K562 (cell line): Measurements from ENCODE around the gene ZFR2. TPM values are rescaled to one million over a fixed set of nuclear protein-coding genes. Genes with fewer than 3 reads are reported as not detected.
A peak's percentile ranks its signal among the peaks of the same experiment; 100 is the strongest.

ENCODE experiments used
- ATF1 ChIP-seq, 2 experiments: fragments of 450-650 bp in 1 of 2; IDR thresholded peaks; 2 replicates each; pipeline ENCODE4 v1.6.1; 2016; ENCODE audit warnings: missing compliant biosample characterization in 1 of 2, missing genetic modification characterization in 1 of 2
- BCOR ChIP-seq: fragments of 450-650 bp; IDR thresholded peaks from 2 replicates; pipeline ENCODE4 v1.6.1; 2016
- CBFB ChIP-seq: sonication (generic); formaldehyde crosslinking; IDR thresholded peaks from 2 replicates; pipeline ENCODE4 v1.4.0; 2020; ENCODE audit warnings: mild to moderate bottlenecking, missing genetic modification reagents
- CCNT2 ChIP-seq: IDR thresholded peaks from 2 replicates; pipeline ENCODE4 v1.6.1; 2011; ENCODE audit warnings: borderline replicate concordance, low read depth, mild to moderate bottlenecking, moderate library complexity, mixed read lengths, low read length; ENCODE audit not compliant: insufficient read length; ENCODE audit errors: extremely low read depth
- CREB1 ChIP-seq, 2 experiments: sonication (generic) in 1 of 2; formaldehyde crosslinking in 1 of 2; IDR thresholded peaks; 2 replicates each; pipeline versions ENCODE4 v1.6.1 to v1.8.0; 2012 to 2022; ENCODE audit warnings: inconsistent platforms in 1 of 2, mild to moderate bottlenecking in 1 of 2, missing genetic modification reagents in 1 of 2, moderate library complexity in 1 of 2
- CSDE1 ChIP-seq, 2 experiments: fragments of 450-650 bp; IDR thresholded peaks; 2 replicates each; pipeline ENCODE4 v1.6.1; 2016; ENCODE audit warnings: mild to moderate bottlenecking in 1 of 2
- EP400 ChIP-seq: fragments of 450-650 bp; IDR thresholded peaks from 2 replicates; pipeline ENCODE4 v1.6.1; 2017; ENCODE audit warnings: antibody characterized with exemption, mild to moderate bottlenecking, moderate library complexity
- KDM1A ChIP-seq, 2 experiments: fragments of 450-650 bp; IDR thresholded peaks; 2 replicates each; pipeline ENCODE4 v1.6.1; 2016; ENCODE audit warnings: mild to moderate bottlenecking in 2 of 2
- MYC ChIP-seq, 2 experiments: fragments of 250-450 bp in 1 of 2; sonication (Bioruptor Pico) in 1 of 2; IDR thresholded peaks; 2 replicates each; pipeline versions ENCODE4 v1.5.1 to v1.6.1; 2012 to 2021; ENCODE audit warnings: low read depth in 2 of 2, borderline replicate concordance in 1 of 2, improper control_type of control experiment in 1 of 2, low read length in 1 of 2, mild to moderate bottlenecking in 1 of 2, moderate library complexity in 1 of 2
- NRF1 ChIP-seq, 2 experiments: fragments of 450-650 bp; IDR thresholded peaks in 1 of 2; conservative IDR thresholded peaks in 1 of 2; 2 replicates each; pipeline ENCODE4 v1.6.1; 2014; ENCODE audit warnings: mild to moderate bottlenecking in 2 of 2
- SAFB ChIP-seq: fragments of 200-400 bp; formaldehyde crosslinking; IDR thresholded peaks from 2 replicates; pipeline ENCODE4 v1.6.1; 2017; ENCODE audit warnings: low read depth, low read length, borderline replicate concordance
- TBP ChIP-seq: optimal IDR thresholded peaks from 2 replicates; pipeline ENCODE3; 2011; ENCODE audit warnings: low read depth, low read length, improper control_type of control experiment
- TEAD1 ChIP-seq, 2 experiments: fragments of 450-650 bp in 1 of 2; sonication (generic) in 1 of 2; formaldehyde crosslinking; IDR thresholded peaks; 2 replicates each; pipeline versions ENCODE4 v1.4.0 to v1.8.0; 2020 to 2022; ENCODE audit warnings: mild to moderate bottlenecking in 2 of 2, missing genetic modification reagents in 1 of 2
- ZBTB1 ChIP-seq: sonication (generic); formaldehyde crosslinking; IDR thresholded peaks from 2 replicates; pipeline ENCODE4 v1.8.1; 2023; ENCODE audit warnings: missing genetic modification reagents, low read depth, mild to moderate bottlenecking, borderline replicate concordance
- ZBTB17 ChIP-seq: fragments of 450-650 bp; formaldehyde crosslinking; IDR thresholded peaks from 2 replicates; pipeline ENCODE4 v1.4.0; 2020; ENCODE audit warnings: mild to moderate bottlenecking
- ZBTB8A ChIP-seq: fragments of 450-650 bp; IDR thresholded peaks from 2 replicates; pipeline ENCODE4 v1.6.1; 2018; ENCODE audit warnings: mild to moderate bottlenecking, moderate library complexity; ENCODE audit not compliant: partially characterized antibody
- polyA plus RNA-seq, 8 experiments: library from polyadenylated mRNA; depleted of rRNA in 4 of 8; stranded (reverse) in 5 of 8; unstranded in 3 of 8; fragments of >200 nt; fragmentation: Nextera tagmentation in 2 of 8; fragmentation: Illumina TruSeq in 1 of 8; extraction: Ambion mirVana in 2 of 8; extraction: Trizol in 1 of 8; gene quantifications; 2 replicates each; pipeline versions ENCODE4 v1.2.1 to v1.2.3, GENCODE V29; 2011 to 2014; ENCODE audit warnings: inconsistent platforms in 1 of 8, missing spikeins in 1 of 8
- total RNA-seq, 7 experiments: library from RNA; depleted of rRNA in 6 of 7; stranded (reverse); fragments of >200 nt in 6 of 7; fragmentation: Illumina TruSeq in 2 of 7; extraction: Trizol in 2 of 7; gene quantifications; 2 replicates each; pipeline versions ENCODE4 v1.2.1 to v1.2.3, GENCODE V29; 2011 to 2021; ENCODE audit warnings: low replicate concordance in 1 of 7
- TF ChIP-seq, protein P1 (sequence below), 3 experiments: IDR thresholded peaks in 2 of 3; conservative IDR thresholded peaks in 1 of 3; 2 replicates each; pipeline ENCODE4 v1.5.1; 2011 to 2012; ENCODE audit warnings: low read length in 3 of 3, mild to moderate bottlenecking in 3 of 3, control low read depth in 2 of 3, improper control_type of control experiment in 1 of 3, inconsistent platforms in 1 of 3, low read depth in 1 of 3, mixed read lengths in 1 of 3, moderate library complexity in 1 of 3; ENCODE audit not compliant: insufficient read depth in 2 of 3
- TF ChIP-seq, protein P2 (sequence below): sonication (generic); formaldehyde crosslinking; IDR thresholded peaks from 2 replicates; pipeline ENCODE4 v1.9.0; 2022; ENCODE audit warnings: mild to moderate bottlenecking, missing genetic modification reagents
- TF ChIP-seq, protein P3 (sequence below), 2 experiments: fragments of 450-650 bp; conservative IDR thresholded peaks; 2 replicates each; pipeline ENCODE4 v1.6.1; 2017; ENCODE audit warnings: mild to moderate bottlenecking in 2 of 2, moderate library complexity in 2 of 2
- TF ChIP-seq, protein P4 (sequence below): sonication (generic); formaldehyde crosslinking; IDR thresholded peaks from 2 replicates; pipeline ENCODE4 v1.8.0; 2022; ENCODE audit warnings: mild to moderate bottlenecking, missing genetic modification reagents, borderline replicate concordance

ZFR2 gene
- total and polyA plus RNA-seq, 9 of the 15 experiments (the other 6 are each of a cell fraction or from before 2014, with no cell fraction given) = 0.03 to 0.59 (median 0.07) TPM; not detected in 6

DNA sequence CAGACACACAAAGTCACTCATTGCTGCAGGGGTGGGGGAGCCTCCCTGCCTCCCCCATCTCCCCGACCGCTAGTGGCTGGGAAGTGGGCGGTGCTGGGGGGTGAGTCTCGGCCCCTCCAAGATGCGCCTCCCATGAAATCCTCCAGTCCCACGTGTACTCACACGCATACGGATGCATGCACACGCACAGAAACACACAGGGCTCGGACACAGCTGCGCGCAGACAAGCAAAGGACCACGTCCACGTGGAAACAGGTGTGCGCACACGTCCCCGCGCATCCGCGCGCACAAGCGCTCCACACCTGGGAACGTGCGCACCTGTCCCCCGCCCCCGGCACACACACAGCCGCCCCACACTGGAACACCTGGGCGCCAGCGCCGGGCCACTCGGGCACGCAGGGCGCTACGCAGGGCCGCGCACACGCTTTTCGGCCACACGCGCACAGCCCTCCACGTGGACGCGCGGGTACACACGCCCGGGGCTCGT lies 83.3 kb downstream of the ZFR2 start (continued):
- TF ChIP-seq MYC (IDR thresholded peaks at IDR 0.05; ENCODE audit: low read depth, low read length) (peak; percentile 61; the same call in 1 of the 2 replicates), MYC (CRISPR knock-in tag; IDR thresholded peaks at IDR 0.05; ENCODE audit: borderline replicate concordance, low read depth) (peak; percentile 50; the same call in 1 of the 2 replicates), ZBTB1 (peak; percentile 45; the same call in 1 of the 2 replicates), ZBTB8A (no peak), KDM1A (IDR thresholded peaks at IDR 0.05) (peak in 1 of 2 experiments; percentile 98; a peak in 2 of 4 replicates), NRF1 (conservative IDR thresholded peaks at IDR 0.05 in 1 of 2, IDR thresholded peaks at IDR 0.05 in 1 of 2) (peak; percentile 79 to 82), CCNT2 (peak; percentile 16), CREB1 (IDR thresholded peaks at IDR 0.05) (no peak), CREB1 (CRISPR knock-in tag; IDR thresholded peaks at IDR 0.05) (peak; percentile 36; the same call in 1 of the 2 replicates), SAFB (peak; percentile 77; the same call in 1 of the 2 replicates), CSDE1 (IDR thresholded peaks at IDR 0.05) (no peak), EP400 (peak; percentile 72; the same call in 1 of the 2 replicates), BCOR (0 out of 2 replicates have a peak, but pooled peaks have one; percentile 60), TEAD1 (CRISPR knock-in tag; IDR thresholded peaks at IDR 0.05) (no peak), CBFB (CRISPR knock-in tag) (no peak; the same call in 1 of the 2 replicates), ZBTB17 (CRISPR knock-in tag) (peak; percentile 60), ATF1 (CRISPR knock-in tag; IDR thresholded peaks at IDR 0.05) (no peak), ATF1 (tag; IDR thresholded peaks at IDR 0.05) (peak; percentile 18; the same call in 1 of the 2 replicates), TBP (peak; percentile 17)
- TF ChIP-seq, protein P1, sequence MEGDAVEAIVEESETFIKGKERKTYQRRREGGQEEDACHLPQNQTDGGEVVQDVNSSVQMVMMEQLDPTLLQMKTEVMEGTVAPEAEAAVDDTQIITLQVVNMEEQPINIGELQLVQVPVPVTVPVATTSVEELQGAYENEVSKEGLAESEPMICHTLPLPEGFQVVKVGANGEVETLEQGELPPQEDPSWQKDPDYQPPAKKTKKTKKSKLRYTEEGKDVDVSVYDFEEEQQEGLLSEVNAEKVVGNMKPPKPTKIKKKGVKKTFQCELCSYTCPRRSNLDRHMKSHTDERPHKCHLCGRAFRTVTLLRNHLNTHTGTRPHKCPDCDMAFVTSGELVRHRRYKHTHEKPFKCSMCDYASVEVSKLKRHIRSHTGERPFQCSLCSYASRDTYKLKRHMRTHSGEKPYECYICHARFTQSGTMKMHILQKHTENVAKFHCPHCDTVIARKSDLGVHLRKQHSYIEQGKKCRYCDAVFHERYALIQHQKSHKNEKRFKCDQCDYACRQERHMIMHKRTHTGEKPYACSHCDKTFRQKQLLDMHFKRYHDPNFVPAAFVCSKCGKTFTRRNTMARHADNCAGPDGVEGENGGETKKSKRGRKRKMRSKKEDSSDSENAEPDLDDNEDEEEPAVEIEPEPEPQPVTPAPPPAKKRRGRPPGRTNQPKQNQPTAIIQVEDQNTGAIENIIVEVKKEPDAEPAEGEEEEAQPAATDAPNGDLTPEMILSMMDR (IDR thresholded peaks at IDR 0.05 in 2 of 3, conservative IDR thresholded peaks at IDR 0.05 in 1 of 3; ENCODE audit: insufficient read depth in 2 of 3, low read depth in 1 of 3, low read length in 3 of 3) = no peak
- TF ChIP-seq, protein P2, sequence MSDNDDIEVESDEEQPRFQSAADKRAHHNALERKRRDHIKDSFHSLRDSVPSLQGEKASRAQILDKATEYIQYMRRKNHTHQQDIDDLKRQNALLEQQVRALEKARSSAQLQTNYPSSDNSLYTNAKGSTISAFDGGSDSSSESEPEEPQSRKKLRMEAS = peak; percentile 93
- TF ChIP-seq, protein P3, sequence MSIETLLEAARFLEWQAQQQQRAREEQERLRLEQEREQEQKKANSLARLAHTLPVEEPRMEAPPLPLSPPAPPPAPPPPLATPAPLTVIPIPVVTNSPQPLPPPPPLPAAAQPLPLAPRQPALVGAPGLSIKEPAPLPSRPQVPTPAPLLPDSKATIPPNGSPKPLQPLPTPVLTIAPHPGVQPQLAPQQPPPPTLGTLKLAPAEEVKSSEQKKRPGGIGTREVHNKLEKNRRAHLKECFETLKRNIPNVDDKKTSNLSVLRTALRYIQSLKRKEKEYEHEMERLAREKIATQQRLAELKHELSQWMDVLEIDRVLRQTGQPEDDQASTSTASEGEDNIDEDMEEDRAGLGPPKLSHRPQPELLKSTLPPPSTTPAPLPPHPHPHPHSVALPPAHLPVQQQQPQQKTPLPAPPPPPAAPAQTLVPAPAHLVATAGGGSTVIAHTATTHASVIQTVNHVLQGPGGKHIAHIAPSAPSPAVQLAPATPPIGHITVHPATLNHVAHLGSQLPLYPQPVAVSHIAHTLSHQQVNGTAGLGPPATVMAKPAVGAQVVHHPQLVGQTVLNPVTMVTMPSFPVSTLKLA (conservative IDR thresholded peaks at IDR 0.05) = peak; percentile 86 to 90
- TF ChIP-seq, protein P4, sequence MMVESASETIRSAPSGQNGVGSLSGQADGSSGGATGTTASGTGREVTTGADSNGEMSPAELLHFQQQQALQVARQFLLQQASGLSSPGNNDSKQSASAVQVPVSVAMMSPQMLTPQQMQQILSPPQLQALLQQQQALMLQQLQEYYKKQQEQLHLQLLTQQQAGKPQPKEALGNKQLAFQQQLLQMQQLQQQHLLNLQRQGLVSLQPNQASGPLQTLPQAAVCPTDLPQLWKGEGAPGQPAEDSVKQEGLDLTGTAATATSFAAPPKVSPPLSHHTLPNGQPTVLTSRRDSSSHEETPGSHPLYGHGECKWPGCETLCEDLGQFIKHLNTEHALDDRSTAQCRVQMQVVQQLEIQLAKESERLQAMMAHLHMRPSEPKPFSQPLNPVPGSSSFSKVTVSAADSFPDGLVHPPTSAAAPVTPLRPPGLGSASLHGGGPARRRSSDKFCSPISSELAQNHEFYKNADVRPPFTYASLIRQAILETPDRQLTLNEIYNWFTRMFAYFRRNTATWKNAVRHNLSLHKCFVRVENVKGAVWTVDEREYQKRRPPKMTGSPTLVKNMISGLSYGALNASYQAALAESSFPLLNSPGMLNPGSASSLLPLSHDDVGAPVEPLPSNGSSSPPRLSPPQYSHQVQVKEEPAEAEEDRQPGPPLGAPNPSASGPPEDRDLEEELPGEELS = no peak
